Gastrocnemius medialis (tissue), 4 donors: ENCODE measurements around the gene FRAS1.
"Not testable (repeated sequence)": the region's sequence is repeated elsewhere in the genome, so short reads cannot be mapped to it uniquely, and the experiment has no call there.

Experiments used
- POLR2A ChIP-seq, 2 donors: fragments of 450-650 bp; IDR thresholded peaks; one replicate each; pipeline ENCODE4 v1.6.1; 2017; ENCODE audit warnings: antibody characterized with exemption in 2 of 2, mild to moderate bottlenecking in 2 of 2, moderate library complexity in 2 of 2
- TF ChIP-seq, protein P1 (sequence below), 5 experiments: fragments of 450-650 bp in 3 of 5; fragments of 200-600 bp in 2 of 5; sonication (generic) in 2 of 5; IDR thresholded peaks in 4 of 5; conservative IDR thresholded peaks in 1 of 5; 1 replicate in 4 of 5; 2 replicates in 1 of 5; pipeline ENCODE4 v1.5.1; 2016 to 2019; ENCODE audit warnings: antibody characterized with exemption in 5 of 5, mild to moderate bottlenecking in 3 of 5, moderate library complexity in 3 of 5

DNA sequence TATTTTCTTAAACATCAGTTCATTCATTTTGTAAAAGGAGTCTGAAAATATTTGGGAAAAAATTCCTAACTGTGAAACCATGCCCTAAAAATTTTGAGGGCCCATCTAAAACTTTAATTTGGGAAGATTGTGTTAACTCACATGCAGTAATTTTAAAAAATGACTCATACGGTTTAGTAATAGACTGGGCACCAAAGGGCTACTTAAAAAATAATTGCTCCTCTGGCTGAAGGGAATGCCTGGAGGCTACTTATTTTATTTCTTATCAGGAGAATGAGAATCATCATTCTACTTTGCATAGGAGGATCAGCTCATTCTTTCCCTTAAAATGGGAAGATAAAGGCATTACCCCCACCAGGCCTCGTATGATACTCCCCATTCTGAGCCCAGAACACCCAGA lies 271.5 kb downstream of the FRAS1 start:
- not testable (repeated sequence) for TF ChIP-seq POLR2A (IDR thresholded peaks at IDR 0.05)
- TF ChIP-seq, protein P1, sequence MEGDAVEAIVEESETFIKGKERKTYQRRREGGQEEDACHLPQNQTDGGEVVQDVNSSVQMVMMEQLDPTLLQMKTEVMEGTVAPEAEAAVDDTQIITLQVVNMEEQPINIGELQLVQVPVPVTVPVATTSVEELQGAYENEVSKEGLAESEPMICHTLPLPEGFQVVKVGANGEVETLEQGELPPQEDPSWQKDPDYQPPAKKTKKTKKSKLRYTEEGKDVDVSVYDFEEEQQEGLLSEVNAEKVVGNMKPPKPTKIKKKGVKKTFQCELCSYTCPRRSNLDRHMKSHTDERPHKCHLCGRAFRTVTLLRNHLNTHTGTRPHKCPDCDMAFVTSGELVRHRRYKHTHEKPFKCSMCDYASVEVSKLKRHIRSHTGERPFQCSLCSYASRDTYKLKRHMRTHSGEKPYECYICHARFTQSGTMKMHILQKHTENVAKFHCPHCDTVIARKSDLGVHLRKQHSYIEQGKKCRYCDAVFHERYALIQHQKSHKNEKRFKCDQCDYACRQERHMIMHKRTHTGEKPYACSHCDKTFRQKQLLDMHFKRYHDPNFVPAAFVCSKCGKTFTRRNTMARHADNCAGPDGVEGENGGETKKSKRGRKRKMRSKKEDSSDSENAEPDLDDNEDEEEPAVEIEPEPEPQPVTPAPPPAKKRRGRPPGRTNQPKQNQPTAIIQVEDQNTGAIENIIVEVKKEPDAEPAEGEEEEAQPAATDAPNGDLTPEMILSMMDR (IDR thresholded peaks at IDR 0.05 in 4 of 5, conservative IDR thresholded peaks at IDR 0.05 in 1 of 5) = not testable (repeated sequence)
